Stimulated activated naive CD4-positive, alpha-beta T cell treated with Interleukin-2 at 50 U/mL for 16 hours (primary cell): Measurements from ENCODE around the gene NPIPB6.

Experiments
- DNase-seq: peaks from one replicate; lab custom pipeline; 2025; lab: John Stamatoyannopoulos, UW

The NPIPB6 gene

DNA sequence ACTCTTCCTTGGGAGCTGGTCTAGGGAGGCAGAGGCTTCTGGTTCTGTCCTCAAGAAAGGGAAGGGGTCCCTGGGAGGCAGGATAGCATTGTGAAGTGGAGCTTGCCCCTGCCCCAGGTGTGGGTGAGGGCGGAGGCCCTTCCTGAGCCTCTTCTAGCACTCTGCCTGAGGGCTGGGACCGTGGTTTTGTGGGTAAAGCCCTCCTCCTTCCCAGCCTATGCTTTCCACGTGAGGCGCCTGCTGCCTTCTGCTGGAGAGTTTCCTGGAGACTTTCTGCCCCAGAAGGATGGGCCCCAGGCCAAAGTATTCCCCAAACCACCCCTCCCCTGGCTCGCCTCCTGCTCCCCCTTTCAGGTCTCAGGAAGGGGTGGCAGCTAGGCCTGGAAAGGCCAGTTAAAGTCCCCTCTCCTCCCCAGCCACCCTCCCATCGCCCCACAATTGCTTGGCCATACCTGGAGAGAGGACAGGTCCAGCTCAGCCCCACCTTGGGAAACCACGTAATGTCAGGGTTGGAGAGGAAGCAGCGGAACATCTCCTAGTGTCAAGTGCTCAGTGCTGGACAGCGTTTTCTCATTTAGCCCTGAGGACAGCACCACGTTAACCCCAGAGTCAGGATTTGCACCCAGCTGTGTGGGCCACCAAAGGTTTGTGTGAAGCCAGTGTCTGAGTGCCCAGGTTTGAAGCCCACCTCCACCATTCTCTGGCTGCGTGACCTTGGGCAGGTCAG lies 65.4 kb downstream of the NPIPB6 start:
- DNase-seq, result no peak

GRCh38 chr16:28297308-28297707 lies 66.0 kb downstream of the NPIPB6 start:
- DNase-seq, result no peak

- DNase-seq, result no peak
Observed at GRCh38 chr16:28295276-28295675, 68.0 kb downstream of the NPIPB6 start.

- no peak for DNase-seq
Observed at GRCh38 chr16:28294201-28294600, 69.1 kb downstream of the NPIPB6 start.

DNA sequence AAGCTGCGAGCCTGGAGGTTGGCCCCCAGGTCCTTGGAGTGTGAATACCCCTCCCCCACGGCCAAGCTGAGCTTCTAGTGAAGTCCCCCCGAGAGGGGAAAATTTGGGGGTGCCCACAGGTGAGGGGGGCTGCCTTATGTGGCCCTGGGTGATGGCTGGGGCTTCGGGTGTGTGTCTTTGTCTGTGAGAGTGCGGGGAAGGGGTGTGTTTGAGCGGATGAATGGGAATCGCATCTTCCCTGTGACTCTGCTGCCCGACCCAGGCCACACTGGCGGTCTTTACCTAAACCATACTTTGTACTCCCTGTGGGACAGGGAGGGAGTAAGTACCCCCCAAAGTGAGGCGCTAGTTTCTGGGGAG lies 69.7 kb downstream of the NPIPB6 start:
- DNase-seq, result no peak

- DNase-seq, result no peak
Observed at GRCh38 chr16:28292731-28293600, 70.3 kb downstream of the NPIPB6 start.
